Stimulated activated CD8-positive, alpha-beta memory T cell treated with anti-CD3 and anti-CD28 coated beads, Interleukin-15, amount 100 ng/mL, for 48 hours (primary cell): ENCODE measurements around the gene CPNE5.
"Not testable (repeated sequence)": the region's sequence is repeated elsewhere in the genome, so short reads cannot be mapped to it uniquely, and the experiment has no call there.

Source experiments
- DNase-seq, 2 donors: peaks; one replicate each; pipeline ENCODE4 v3.0.0-alpha.2; 2020; ENCODE audit warnings: low read depth in 2 of 2

The CPNE5 gene

DNA sequence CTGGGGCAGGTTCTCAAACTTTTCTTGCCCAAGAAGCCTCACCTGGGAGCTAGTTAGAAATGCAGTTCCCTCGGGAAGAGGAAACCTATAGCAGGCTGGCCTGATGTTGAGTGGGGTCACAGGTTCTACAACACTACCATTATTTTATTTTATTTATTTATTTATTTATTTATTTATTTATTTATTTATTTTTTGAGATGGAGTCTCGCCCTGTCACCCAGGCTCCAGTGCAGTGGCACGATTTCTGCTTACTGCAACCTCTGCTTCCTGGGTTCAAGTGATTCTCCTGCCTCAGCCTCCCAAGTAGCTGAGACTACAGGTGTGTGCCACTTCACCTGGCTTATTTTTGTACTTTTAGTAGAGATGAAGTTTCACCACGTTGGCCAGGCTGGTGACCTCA is 115.3 kb downstream of the CPNE5 start:
- not testable (repeated sequence) for DNase-seq

DNA sequence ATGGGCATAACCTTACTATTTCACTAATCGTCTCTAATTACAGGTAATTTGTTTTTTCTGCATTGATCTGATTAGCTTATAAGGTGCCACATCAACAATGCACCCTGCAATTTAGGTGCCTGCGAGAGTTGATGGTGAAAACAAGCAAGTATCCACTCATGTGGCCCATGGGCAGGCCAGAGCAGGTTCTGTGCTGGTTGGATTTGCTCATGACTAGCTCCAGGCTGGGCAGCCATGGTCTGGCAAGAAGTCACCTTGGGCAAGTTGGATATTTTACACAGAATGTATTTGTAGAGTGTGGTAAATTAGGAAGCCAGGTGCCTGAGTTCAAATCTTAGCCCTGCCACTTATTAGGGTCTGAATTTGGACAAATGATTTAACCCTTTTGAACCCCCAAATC is 116.4 kb downstream of the CPNE5 start:
- no peak for DNase-seq

DNA sequence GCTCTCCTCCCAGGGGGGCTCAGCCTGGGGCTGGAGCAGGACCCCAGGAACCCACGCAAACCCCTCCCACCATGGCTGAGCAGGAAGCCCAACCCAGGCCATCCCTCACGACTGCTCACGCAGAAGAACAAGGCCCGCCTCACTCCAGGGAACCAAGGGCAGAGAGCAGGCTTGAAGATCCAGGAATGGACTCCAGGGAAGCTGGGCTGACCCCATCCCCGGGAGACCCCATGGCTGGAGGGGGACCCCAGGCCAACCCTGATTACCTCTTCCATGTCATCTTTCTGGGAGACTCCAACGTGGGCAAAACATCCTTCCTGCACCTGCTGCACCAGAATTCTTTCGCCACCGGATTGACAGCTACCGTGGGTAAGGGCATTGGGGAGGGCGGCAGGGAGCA is 116.9 kb downstream of the CPNE5 start:
- DNase-seq, result no peak

GRCh38 chr6:36721369-36722140 is 117.7 kb downstream of the CPNE5 start:
- DNase-seq, result no peak

- DNase-seq, result no peak
Measured at GRCh38 chr6:36720251-36721141, 118.7 kb downstream of the CPNE5 start.

DNA sequence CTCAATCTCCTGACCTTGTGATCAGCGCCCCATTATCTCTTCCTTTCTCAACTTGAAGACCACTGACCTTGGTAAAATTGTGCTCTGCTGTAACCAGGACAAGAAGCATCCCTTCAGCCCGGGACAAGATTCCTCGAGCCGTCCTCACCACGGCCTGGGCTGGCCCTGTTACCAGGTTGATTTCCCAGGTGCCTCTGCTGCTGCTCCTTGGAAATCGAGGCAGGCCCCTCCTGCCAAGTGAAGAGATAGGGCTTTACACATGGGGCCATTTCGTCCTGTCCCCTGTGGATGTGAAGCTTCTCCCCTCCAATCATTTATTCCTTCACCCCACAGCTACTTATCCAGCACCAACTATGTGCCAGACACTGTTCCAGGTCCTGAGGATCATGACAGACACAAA is 120.1 kb downstream of the CPNE5 start:
- no peak for DNase-seq

GRCh38 chr6:36718560-36718959 is 120.7 kb downstream of the CPNE5 start:
- no peak for DNase-seq

GRCh38 chr6:36717871-36718540 is 121.2 kb downstream of the CPNE5 start:
- no peak for DNase-seq

GRCh38 chr6:36717231-36717825 is 121.9 kb downstream of the CPNE5 start:
- no peak for DNase-seq

DNA sequence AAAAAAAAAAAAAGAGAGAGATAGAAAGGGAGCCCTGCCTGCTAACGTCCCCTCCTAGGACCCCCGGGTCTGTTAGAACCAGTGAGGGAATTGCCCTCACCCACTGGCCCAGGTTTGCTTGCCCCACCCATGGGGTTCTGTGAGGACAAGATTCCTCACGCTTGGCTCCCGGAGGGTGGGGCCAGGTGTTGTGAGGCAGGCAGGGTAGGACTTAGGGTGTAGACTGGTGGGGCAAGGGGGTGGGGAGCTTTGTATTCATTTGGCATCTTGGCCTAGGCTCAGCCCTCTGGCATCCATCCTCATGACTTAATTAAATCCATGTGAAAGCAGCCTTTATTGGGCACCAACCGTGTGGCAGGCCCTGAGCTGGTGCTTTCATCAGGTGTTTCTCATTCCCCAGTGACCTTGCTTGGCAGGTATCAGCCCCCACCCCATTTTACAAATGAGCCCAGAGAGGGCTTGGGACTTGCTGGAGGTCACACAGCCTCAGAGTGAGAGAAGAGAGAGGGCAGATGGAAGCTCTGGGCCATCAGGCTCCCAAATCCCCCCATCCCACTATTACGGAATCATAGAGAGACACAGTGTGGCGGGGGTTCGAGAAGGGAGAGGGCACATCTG is 122.7 kb downstream of the CPNE5 start:
- DNase-seq, result no peak

DNA sequence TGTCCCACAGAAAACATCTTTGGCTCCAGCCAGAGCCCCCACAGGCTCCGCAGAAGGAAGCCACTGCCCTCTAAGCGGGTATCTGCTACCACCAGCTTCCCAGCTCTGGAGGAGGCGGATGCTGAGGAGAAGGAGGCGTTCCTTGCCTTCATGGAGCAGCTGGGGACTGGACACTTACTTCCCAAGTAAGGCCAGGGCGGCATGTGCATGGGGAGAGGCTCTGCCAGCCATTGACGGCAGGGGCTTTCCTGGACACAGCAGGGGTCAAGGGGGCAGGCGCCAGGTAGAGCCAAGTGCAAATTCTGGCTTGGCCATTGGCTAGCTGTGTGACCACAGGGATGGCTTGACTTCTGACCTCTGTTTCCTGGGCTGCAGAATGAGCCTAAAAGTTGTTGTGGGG is 123.8 kb downstream of the CPNE5 start:
- DNase-seq, result no peak

DNA sequence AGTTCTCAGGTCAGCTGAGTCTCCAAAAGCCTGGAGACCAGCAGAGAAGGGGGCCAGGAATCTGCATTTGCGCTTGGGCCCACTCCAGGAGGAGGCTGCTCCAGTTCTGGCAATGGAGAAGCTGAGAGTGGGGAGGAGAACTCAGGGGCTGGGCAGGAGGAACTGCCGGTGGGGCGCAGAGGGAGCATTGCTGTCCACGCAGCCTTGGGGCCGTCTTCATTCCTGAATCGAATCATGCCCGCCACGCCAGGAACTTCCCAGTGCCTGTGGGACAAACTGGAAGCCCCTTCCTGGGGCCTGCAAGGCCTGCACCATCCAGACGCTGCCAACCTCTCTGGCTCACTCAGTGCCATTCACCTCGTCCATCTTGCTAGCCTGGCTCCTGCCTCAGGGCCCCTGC is 124.7 kb downstream of the CPNE5 start:
- DNase-seq, result no peak

DNA sequence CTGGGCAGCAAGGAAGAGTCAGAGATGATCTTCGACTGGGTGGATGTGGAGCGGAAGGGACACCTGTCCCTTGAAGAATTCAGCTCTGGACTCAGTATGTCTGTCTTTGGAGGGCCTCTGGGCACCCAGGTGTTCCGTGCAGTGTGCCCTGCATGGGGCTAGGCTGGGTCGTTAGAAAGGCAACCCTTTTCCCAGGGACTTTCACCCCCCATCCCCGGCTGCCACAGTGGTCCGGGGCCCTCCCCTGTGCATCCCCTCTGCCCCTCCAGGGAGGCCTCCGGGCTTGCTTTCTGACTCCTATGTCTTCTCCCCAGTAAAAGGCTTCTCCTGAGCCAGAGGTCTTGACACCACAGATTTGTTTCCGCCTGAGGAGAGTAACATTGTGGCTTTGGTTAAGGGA is 125.4 kb downstream of the CPNE5 start:
- DNase-seq, result no peak

- DNase-seq, result no peak
Measured at GRCh38 chr6:36712816-36713215, 126.4 kb downstream of the CPNE5 start.

- no peak for DNase-seq
Measured at GRCh38 chr6:36706339-36706738, 132.9 kb downstream of the CPNE5 start.

DNA sequence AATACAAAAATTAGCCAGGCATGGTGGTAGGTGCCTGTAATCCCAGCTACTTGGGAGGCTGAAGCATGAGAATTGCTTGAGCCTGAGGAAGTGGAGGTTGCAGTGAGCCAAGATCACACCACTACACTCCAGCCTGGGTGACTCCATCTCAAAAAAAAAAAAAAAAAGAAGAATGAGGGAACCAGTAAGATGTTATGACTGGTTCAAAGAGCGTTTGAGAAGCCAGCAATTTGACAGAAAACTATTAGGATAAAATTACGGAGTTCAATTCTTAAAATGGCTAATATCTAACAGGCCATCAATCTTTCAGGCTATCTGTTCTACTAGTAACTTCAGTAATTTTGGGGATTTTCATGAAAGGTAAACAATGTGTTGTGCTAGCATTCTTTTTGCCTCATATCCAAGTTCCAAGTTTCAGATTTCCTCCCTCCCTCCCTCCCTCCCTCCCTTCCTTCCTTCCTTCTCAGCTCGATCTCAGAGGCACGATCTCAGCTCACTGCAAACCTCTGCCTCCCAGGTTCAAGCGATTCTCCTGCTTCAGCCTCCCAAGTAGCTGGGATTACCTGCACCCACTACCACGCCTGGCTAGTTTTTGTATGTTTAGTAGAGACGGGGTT is 134.2 kb downstream of the CPNE5 start:
- not testable (repeated sequence) for DNase-seq

DNA sequence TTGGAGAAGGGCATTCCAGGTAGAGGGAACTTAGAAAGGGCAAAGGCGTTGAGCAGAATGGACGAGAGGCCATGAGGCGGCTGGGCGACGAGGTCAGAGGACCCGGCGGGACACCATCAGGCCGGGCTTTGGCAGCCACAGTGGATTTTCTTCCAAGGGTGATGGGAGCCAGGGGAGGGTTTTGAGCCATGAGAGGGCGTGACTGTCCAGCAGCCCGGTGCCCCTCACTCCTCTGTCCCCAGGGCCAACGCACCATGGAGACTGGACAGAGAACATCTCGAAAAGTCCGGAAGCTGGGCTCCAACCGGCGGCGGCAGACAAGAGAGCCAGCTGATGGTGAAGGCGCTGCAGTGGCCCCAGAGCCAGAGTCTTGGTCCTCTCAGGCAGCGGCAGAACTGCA is 135.3 kb downstream of the CPNE5 start:
- DNase-seq, result no peak

DNA sequence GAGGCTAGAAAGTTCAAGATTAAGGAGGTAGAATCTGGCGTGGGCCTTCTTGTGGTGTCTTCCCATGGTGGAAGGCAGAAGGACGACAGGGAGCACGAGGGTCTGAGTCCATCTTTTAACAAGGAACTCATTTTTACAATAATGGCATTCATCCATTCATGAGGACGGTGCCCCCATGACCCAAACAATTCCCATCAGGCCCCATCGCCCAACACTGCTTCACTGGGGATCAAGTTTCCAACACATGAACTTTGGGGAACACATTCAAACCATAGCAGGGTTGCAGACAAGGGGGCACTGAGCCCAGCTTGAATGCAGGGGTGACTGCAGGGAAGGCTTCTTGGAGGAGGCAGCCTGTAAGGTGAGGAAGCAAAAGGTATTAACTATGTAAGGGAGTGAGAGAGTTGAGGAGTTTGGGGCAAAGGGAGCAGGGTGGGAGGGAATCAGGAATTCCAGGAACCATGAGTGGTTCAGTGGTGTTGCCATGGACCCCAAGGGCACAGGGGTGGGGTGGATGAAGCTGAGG is 136.1 kb downstream of the CPNE5 start:
- DNase-seq, result no peak

- DNase-seq, result no peak
Measured at GRCh38 chr6:36702656-36703055, 136.6 kb downstream of the CPNE5 start.

DNA sequence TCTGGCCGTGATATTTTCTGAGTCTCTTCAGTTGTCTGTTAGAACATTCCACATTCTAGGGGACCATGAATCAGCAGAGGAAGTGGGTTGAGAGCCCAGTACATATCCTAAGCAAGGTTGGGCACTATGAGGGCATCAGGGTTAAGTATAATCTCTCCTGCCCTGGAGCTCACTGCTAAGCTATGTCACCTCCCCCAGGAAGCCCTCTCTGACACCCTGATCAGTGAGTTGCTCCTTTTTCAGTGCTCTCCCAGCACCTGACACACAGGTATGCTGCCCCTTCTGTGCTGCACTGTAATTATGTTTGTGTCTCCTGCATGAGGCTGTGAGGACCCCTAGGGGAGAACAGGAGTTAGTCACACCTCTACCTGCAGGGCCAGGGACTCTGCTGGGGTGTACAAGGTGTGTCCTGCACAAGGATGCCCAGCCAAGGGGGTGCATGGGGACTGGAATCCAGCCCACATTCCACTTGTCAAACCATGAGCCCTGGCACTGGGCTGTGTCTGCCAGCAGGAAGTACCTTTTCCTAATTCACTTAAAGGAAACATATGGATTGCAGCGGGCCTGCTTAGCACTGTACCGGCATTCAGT is 137.7 kb downstream of the CPNE5 start:
- no peak for DNase-seq

DNA sequence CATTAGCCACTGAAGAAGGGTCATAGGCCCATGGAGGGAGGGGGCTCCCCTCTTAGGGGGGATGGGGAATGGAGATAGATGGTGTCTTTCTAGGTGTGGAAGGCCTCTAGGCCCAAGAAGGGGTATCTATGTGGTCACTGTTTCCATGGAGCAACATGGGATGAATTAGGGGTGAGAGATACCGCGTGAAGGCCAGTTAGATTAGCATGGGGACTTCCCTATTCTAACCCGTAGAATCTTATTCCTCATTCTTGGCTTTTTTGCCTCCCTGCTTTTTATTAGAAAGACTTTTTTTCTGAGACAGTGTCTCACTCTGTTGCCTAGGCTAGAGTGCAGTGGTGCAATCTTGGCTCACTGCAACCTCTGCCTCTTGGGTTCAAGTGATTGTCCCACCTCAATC is 138.4 kb downstream of the CPNE5 start:
- DNase-seq, result no peak
